Activated CD4-positive, alpha-beta T cell treated with anti-CD3 and anti-CD28 coated beads, Interleukin-2, amount 50 U/mL, for 48 hours (primary cell): ENCODE measurements around the gene B3GAT3.
A peak's percentile ranks its signal among the peaks of the same experiment; 100 is the strongest.
"Not testable (repeated sequence)": the region's sequence is repeated elsewhere in the genome, so short reads cannot be mapped to it uniquely, and the experiment has no call there.

Experiments used
- DNase-seq, 2 experiments: peaks; one replicate each; pipeline ENCODE4 v3.0.0-alpha.2; 2020

The B3GAT3 gene

DNA sequence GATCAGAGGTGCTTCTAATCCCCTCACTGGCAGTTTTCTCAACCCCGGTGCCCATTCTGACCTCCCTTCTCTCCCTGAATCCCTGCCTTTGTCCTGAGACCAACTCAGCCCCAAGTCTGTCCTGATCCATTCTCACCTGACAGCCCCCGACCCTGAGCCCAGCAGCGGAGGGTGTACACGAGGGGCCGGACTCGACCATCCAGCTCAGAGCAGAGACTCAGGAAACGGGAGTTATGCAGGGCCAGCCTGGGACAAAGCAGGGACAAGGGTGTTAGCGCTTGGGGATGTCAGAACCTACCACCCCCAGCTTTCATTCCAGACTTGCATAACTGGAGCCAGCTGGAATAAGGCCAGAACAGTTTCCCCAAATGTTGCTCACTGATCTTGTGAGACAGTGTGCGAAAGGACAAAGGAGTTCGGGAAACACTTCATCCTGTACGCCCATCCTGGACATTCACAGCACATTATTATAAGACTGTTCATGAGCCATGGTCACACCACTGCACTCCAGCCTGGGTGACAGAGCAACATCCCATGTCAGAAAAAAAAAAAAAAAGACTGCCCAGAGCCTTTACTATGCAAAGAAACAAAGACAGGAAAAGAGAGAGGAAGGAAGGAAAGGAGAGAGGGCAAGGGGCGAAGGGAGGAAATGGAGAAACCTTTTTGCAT is 44.6 kb downstream of the B3GAT3 start:
- no peak for DNase-seq

DNA sequence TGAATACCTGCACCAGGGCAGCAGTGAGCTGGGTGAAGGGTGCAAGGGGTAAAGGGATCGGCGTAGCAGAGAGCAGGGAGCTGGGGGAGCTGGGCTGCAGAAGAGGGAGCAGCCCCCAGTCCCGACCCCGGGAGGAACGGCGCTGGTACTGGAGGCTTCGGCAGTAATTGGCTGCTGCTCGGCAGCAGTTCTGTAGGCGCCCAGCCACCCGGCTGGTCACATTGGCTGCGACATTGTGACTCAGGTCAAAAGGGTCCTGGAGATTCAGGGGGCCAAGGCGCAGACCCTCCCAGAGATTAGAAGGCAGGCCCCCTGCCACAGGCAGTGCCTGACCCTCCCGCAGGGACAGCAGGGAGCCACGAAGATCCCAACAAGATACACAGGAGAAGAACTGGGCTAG is 45.9 kb downstream of the B3GAT3 start:
- no peak for DNase-seq

DNA sequence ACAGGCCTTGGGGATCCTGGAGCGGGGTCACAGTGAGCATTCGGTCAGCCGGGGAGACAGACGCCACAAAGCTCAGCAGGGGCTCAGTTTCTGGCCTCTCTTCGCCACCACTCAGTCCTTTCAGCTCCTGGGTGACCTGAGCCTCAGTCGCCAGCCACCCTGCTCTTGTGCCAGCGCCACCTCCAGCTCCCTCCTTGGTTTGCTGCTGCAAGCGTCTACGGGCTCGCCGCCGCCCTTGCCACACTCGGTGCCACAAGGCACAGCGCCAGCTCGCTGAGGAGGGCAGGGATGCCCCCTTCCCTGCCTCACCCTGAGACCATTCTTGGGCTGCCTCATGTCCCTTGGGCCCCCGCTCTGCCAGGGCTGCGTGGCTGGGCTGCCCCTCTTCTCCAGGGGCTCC is 46.6 kb downstream of the B3GAT3 start:
- DNase-seq = no peak

DNA sequence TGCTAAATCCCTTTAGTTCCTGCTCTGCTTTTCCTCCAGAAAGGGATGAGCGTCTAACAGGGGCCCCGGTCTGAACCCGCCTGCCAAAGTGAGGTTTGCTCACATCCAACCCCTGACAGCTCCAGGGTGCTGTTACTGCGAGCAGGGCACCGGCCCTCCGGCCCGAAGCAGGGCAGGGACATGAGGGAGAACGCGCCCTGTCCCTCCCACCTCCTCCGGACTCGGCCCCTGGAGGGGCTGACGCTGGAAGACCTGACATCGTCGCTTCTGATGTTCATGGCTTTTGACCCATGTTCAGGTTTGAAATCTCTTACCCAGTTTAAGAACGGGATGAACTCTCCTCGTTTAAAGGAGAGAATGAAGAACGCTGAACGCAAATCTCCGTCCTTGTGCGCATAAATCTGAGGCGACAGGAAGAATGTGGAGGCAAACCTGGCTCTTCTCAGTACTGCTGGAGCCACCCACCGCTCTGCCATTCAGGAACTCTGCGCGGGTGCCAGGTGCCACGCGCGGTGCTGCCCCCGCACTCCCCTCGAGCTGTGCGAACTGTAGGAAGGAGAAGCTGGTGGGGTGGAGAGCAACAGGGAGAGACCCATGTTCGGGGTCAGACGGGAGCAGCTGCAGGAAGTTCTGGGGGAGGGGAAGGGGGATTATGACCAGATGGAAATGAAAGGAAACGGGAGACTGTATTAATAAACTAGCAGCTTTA is 47.3 kb downstream of the B3GAT3 start:
- DNase-seq = no peak

DNA sequence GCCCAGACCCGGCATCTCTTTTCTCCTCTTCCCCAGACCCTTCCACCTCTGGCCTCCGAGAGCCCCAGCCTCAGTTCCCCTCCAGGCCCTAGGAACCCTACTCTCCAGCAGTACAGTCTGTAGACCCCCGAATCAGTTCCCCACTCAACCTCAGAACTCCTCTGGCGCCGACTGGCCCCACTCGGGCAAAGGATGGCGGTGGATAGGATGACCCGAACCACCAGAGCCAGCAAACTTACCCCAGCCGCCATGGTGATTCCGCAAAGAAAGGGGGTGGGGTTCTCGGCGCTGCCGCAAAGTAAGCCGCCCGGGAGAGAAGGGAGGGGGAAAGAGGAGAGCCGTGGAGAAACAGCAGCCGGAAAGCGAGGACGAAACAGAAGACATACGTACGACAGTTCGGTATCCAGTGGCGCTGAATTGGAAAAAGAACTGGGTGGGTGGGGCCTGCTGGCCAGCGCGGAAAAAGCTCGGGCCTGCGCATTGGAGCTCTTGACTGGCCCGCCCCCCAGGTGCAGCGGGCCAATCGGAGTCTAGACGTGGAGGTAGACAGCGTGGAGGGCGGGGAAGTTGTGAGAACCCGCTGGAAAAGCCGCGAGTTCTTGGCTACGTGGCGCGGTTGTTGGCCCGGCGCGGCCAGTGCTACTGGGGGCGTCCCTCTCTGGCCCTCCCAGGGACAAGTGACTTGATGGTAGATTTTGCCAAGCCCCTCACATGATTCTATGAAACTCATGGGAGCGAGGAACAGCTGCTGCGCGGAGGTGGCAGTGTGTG is 48.0 kb downstream of the B3GAT3 start, which contains the start of gene EEF1G:
EEF1G (minus strand) TSS at position 300 of the 771 bp plus-strand sequence; CDS start at position 251, 49 bp downstream.
- peak; percentile 96 to 98 for DNase-seq

DNA sequence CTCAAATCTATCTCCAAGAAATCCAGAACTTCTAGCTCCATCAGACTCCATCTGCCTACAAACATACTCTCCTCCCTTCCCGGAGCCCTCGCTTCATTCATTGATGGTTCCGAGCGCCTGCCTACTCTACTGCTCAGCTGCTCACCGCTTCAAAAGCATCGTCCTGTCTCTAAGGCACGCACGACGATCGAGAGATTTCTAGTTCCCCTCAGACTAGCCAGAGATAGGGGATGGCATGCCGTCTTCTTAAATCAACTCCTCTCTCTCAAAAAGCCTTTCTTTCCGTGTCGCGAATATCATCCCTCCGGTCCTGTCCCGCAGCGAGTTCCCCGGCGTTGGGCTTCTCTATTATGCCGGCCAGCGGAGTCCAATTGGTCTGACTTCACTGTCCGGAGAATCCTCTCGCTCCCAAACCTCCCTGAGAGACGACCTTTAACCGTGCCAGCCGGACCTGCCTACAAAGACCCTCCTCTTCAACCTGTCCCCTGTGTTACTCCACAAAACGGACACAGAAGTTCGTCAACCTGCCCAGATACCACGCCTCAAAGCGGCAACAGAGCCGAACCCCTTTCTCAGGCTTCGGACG is 48.7 kb downstream of the B3GAT3 start:
- peak in 1 of 2 experiments; percentile 28 for DNase-seq

DNA sequence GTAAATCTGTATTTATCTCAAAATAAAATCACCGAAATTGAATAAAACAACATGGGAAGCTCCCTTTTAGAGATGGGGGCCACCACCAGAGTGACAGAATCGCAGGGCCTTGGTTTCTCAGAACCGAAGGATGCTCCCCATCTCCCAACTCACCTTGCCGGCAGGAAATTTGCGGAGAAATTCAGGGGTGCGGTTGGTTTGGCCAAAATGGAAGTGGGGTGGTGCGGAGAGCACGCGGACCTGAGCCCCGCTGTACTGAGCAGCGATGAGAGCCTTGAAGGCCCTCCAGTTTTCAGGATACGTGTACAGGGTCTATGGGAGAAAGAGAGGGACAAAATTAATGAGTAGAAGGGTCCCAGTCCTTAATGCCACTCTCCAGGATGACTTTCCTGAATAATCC is 49.4 kb downstream of the B3GAT3 start:
- no peak for DNase-seq

DNA sequence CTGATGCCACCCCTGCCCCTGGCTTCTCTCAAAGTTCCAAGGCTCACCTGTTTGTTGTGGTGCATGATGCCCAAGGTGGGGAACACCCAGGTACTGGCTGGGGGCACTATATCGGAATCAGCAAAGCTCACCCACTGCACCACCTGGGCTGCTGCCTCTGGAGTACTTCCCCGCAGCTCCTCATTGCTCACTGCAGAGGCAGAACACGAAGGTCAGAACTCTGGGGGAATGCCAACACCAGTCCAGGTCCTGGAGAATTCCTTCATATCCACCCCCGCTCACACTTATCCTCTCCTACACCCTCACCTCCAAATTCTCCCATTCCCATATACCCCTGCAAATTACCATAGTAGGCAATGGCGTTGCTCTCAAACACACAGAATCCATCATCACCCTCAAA is 50.3 kb downstream of the B3GAT3 start:
- not testable (repeated sequence) for DNase-seq

DNA sequence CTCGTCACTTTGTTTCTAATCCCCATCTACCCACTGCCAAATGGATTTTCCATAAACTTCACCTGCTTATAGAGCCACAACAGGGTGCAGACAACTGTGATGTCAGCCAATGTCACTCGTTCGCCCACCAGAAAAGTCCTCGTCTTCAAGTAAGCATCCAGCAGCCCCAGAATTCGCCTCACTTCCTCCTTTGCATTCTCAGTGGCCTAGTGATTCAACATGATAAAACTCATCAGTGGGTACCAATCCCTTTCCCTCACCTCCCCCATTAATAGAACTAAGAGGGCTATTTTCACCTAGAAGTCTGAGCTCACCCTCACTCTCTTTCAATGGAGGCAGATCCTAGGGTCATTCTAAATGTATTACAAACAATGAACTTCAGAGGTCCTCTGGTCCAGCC is 50.9 kb downstream of the B3GAT3 start:
- DNase-seq = not testable (repeated sequence)

DNA sequence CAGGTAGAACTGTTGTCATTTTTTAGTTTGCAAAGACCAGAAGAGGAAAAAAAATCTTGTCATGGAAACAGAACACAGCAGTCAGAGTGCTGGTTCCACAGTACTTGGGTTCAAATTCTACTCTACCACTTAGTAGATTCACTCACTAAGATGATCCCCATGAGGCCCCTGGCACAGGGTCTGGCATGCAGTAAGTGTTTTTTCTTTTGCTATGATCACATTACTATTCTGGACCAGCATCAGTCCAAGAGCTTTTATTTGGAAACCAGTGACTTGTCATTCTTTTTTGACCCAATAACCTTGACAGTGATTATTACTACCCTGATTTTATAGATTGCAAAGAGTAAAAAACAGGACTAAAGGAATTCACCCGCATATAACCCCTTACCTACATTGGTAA is 52.2 kb downstream of the B3GAT3 start:
- no peak for DNase-seq

DNA sequence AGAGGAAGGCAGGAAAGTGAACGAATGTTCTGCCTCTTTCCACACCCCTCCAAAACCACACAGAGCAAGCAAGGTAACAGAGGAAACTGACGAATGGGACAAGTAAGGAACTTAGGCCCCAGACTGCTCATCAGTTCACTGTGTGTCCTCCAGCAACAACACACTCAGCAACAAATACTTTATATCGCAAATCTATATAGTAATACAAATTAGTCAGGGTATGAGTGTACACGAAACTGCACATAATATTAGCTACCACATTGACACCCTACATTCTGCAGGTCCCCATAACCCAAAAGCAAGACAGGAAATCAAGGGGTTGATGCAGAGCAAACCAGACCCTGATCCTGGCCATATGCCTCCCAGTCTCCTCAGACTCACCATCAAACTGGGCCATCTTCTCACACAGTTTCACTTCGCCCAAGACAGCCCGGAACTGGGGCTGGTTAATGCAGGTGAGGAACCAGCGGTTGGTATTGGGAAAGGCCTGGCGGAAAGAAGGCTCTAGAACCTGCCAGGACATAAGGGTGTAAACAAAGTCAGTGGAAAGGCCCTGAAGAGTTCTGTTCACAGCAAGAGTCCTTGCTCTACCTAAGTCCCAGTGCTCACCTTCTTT is 54.7 kb downstream of the B3GAT3 start:
- no peak for DNase-seq

DNA sequence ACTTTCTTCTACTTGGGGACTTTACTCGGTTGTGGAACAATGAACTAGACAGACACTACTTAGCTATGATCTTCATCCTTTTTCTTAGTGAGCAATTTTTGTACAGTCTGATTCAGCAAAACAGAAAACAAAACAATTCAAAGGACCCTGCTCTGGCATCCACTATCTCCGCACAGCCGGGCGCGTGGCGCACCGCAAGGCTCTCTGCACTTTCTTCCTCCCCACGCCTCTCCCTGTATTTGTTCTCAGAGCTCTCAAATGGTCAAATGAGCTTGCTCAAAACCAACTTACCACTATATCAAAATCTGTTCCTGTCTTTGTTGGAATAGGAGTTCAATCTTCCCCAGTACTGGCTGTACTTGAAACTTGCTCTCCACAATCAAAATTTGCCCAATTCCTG is 55.5 kb downstream of the B3GAT3 start:
- DNase-seq = no peak
